Measurements from ENCODE around the gene QKI. TPM values are rescaled to one million over a fixed set of nuclear protein-coding genes. Genes with fewer than 3 reads are reported as not detected.

The QKI gene
- total RNA-seq, 1 donor from 2014 or later, result 88.4 TPM

- no peaks in the 10 kb centered on the region for H3K9me3 Mint-ChIP-seq (ENCODE audit: low read depth)
- no peak overlapping the region for H3K27ac Mint-ChIP-seq
- no peaks in the 10 kb centered on the region for H3K27me3 Mint-ChIP-seq
- H3K4me1 Mint-ChIP-seq (ENCODE audit: low read depth), result peaks cover 16% of the 10 kb centered on the region
- no peaks in the 10 kb centered on the region for H3K36me3 Mint-ChIP-seq (ENCODE audit: insufficient read depth)
- DNase-seq (ENCODE audit: low spot score, unreplicated experiment), result no peak
- H3K4me3 Mint-ChIP-seq (ENCODE audit: low read depth), result no peak overlapping the region
- no peak for TF ChIP-seq CTCF (IDR thresholded peaks at IDR 0.05; ENCODE audit: unreplicated experiment)
These were observed 17.2 kb upstream of the QKI start for GRCh38 chr6:163397326-163397725.

- Mint-ChIP-seq H3K27ac (no peak overlapping the region), H3K4me3 (ENCODE audit: low read depth) (no peak overlapping the region), H3K9me3 (ENCODE audit: low read depth) (no peaks in the 10 kb centered on the region), H3K4me1 (ENCODE audit: low read depth) (peaks cover 10% of the 10 kb centered on the region), H3K27me3 (no peaks in the 10 kb centered on the region), H3K36me3 (ENCODE audit: insufficient read depth) (no peaks in the 10 kb centered on the region)
- no peak for DNase-seq (ENCODE audit: low spot score, unreplicated experiment)
- no peak for TF ChIP-seq CTCF (IDR thresholded peaks at IDR 0.05; ENCODE audit: unreplicated experiment)
These were observed 16.4 kb upstream of the QKI start for GRCh38 chr6:163398115-163398514.

GRCh38 chr6:163398815-163399214, 15.7 kb upstream of the QKI start:
- no peak overlapping the region for H3K4me3 Mint-ChIP-seq (ENCODE audit: low read depth)
- H3K9me3 Mint-ChIP-seq (ENCODE audit: low read depth), result no peaks in the 10 kb centered on the region
- H3K27ac Mint-ChIP-seq, result no peak overlapping the region
- H3K36me3 Mint-ChIP-seq (ENCODE audit: insufficient read depth), result no peaks in the 10 kb centered on the region
- no peaks in the 10 kb centered on the region for H3K27me3 Mint-ChIP-seq
- H3K4me1 Mint-ChIP-seq (ENCODE audit: low read depth), result peaks cover 10% of the 10 kb centered on the region
- no peak for DNase-seq (ENCODE audit: low spot score, unreplicated experiment)
- no peak for TF ChIP-seq CTCF (IDR thresholded peaks at IDR 0.05; ENCODE audit: unreplicated experiment)

- Mint-ChIP-seq H3K4me1 (ENCODE audit: low read depth) (peaks cover 10% of the 10 kb centered on the region), H3K27me3 (peaks cover 5% of the 10 kb centered on the region), H3K9me3 (ENCODE audit: low read depth) (no peaks in the 10 kb centered on the region), H3K27ac (no peak overlapping the region), H3K36me3 (ENCODE audit: insufficient read depth) (no peaks in the 10 kb centered on the region), H3K4me3 (ENCODE audit: low read depth) (no peak overlapping the region)
- no peak for DNase-seq (ENCODE audit: low spot score, unreplicated experiment)
- no peak for TF ChIP-seq CTCF (IDR thresholded peaks at IDR 0.05; ENCODE audit: unreplicated experiment)
These were observed 14.0 kb upstream of the QKI start for GRCh38 chr6:163400509-163400908.

GRCh38 chr6:163401039-163401885, 13.3 kb upstream of the QKI start:
- Mint-ChIP-seq H3K4me1 (ENCODE audit: low read depth) (peaks cover 11% of the 10 kb centered on the region), H3K9me3 (ENCODE audit: low read depth) (no peaks in the 10 kb centered on the region), H3K27me3 (peaks cover 5% of the 10 kb centered on the region), H3K36me3 (ENCODE audit: insufficient read depth) (no peaks in the 10 kb centered on the region), H3K27ac (no peak overlapping the region), H3K4me3 (ENCODE audit: low read depth) (no peak overlapping the region)
- DNase-seq (ENCODE audit: low spot score, unreplicated experiment), result no peak
- no peak for TF ChIP-seq CTCF (IDR thresholded peaks at IDR 0.05; ENCODE audit: unreplicated experiment)

Measured in progenitor cell of endocrine pancreas (in vitro differentiated cells).